Measurements from ENCODE around the gene SLC2A14. TPM values are rescaled to one million over a fixed set of nuclear protein-coding genes. Genes with fewer than 3 reads are reported as not detected.
"Not testable (repeated sequence)": the region's sequence is repeated elsewhere in the genome, so short reads cannot be mapped to it uniquely, and the experiment has no call there.

The SLC2A14 gene
- total and polyA plus RNA-seq, 2 donors from 2014 or later = not detected

DNA sequence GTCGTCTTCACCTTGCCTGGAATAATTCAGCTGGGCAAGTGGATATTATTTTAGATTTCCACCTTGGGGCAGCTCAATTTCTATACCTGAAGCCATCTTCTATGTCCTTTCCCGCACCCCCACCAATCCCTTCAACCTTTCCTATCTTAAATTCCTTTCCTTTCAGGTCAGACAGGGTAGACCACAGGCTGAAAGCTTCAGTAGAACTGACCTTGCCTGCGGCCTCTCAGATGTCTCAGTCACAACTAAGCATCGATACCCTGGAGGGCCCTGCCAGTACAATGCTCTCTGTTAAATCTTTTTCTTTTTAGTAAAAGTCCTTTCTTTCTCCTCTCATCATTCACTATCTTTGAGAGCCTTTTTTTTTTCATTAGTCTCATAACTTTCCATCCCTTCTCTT is 38.9 kb downstream of the SLC2A14 start:
- intact Hi-C loops (cut with DNase I) = no loop called here
- no peaks in the 10 kb centered on the region for H3K9me3 ChIP-seq (ENCODE audit: control insufficient read depth in 2 of 3, insufficient read depth in 1 of 3, low read length in 3 of 3)
- H3K4me3 ChIP-seq (ENCODE audit: low read length in 3 of 3) = no peak overlapping the region
- TF ChIP-seq, protein P1, sequence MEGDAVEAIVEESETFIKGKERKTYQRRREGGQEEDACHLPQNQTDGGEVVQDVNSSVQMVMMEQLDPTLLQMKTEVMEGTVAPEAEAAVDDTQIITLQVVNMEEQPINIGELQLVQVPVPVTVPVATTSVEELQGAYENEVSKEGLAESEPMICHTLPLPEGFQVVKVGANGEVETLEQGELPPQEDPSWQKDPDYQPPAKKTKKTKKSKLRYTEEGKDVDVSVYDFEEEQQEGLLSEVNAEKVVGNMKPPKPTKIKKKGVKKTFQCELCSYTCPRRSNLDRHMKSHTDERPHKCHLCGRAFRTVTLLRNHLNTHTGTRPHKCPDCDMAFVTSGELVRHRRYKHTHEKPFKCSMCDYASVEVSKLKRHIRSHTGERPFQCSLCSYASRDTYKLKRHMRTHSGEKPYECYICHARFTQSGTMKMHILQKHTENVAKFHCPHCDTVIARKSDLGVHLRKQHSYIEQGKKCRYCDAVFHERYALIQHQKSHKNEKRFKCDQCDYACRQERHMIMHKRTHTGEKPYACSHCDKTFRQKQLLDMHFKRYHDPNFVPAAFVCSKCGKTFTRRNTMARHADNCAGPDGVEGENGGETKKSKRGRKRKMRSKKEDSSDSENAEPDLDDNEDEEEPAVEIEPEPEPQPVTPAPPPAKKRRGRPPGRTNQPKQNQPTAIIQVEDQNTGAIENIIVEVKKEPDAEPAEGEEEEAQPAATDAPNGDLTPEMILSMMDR (IDR thresholded peaks at IDR 0.05; ENCODE audit: borderline replicate concordance, extremely low read depth, insufficient read depth) = no peak
- H3K4me1 ChIP-seq (ENCODE audit: control insufficient read depth in 2 of 3, insufficient read depth in 2 of 3, low read depth in 1 of 3, low read length in 3 of 3) = no peaks in the 10 kb centered on the region
- no peak for FAIRE-seq
- no peaks in the 10 kb centered on the region for H3K27me3 ChIP-seq (ENCODE audit: control insufficient read depth, insufficient read depth, low read length)
- H3K9ac ChIP-seq (ENCODE audit: low read length in 3 of 3) = no peak overlapping the region
- H3K36me3 ChIP-seq (ENCODE audit: control insufficient read depth in 2 of 3, insufficient read depth in 3 of 3, low read length in 3 of 3) = no peaks in the 10 kb centered on the region
- DNase-seq = no peak
- no peak overlapping the region for H3K27ac ChIP-seq (ENCODE audit: low read depth in 2 of 2, low read length in 2 of 2)

DNA sequence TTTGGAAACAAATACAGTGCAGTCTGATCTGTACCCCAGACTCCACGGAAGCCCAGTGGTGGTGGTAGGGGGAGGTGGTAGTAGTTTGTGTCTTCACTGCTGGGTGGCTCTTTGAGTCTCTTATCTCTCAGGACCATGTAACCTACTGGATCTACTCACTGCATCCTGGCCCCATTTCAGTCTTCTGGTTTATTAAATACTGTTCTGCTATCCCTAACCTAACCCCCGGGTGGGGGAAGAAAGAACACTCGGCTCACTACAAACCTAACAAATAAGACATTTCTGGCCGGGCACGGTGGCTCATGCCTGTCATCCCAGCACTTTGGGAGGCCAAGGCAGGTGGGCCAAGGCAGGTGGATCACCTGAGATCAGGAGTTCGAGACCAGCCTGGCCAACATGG is 39.5 kb downstream of the SLC2A14 start:
- H3K4me3 ChIP-seq (ENCODE audit: low read length in 3 of 3); H3K27me3 ChIP-seq (ENCODE audit: control insufficient read depth, insufficient read depth, low read length); FAIRE-seq; H3K27ac ChIP-seq (ENCODE audit: low read depth in 2 of 2, low read length in 2 of 2); H3K9ac ChIP-seq (ENCODE audit: low read length in 3 of 3); intact Hi-C loops (cut with DNase I); DNase-seq; H3K36me3 ChIP-seq (ENCODE audit: control insufficient read depth in 2 of 3, insufficient read depth in 3 of 3, low read length in 3 of 3); H3K9me3 ChIP-seq (ENCODE audit: control insufficient read depth in 2 of 3, insufficient read depth in 1 of 3, low read length in 3 of 3); H3K4me1 ChIP-seq (ENCODE audit: control insufficient read depth in 2 of 3, insufficient read depth in 2 of 3, low read depth in 1 of 3, low read length in 3 of 3): not testable (repeated sequence)

DNA sequence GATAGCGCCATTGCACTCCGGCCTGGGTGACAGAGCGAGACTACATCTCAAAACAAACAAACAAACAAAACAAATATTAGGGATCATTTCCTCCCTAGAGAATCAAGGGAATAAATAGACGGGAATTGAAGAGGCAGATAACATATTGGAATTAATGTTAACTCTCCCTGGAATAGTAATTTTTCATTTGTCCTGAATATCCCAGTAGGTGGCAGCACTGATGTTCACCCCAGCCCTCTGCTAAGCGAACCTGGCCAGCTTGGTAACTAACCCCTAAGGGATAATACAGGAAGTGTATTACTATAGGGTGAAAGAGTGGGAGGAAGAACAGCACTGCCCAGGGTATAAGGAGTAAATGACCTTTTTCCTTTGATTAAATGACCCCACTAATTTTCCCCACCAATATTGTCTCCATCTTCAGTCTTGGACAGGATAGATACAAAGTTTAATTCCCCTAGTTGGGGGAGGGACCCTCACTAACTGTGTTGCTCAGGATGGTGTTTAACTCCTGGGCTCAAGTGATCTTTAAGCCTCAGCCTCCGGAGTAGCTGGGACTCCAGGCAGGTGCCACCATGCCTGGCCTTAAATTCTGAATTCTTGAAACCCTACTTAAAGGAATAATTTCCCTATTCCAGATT is 40.5 kb downstream of the SLC2A14 start:
- no peaks in the 10 kb centered on the region for H3K4me1 ChIP-seq (ENCODE audit: control insufficient read depth in 2 of 3, insufficient read depth in 2 of 3, low read depth in 1 of 3, low read length in 3 of 3)
- H3K9ac ChIP-seq (ENCODE audit: low read length in 3 of 3) = no peak overlapping the region
- DNase-seq = peak in 3 of 5 donors; percentile 30 to 58 (median 47)
- TF ChIP-seq, protein P1 (IDR thresholded peaks at IDR 0.05; ENCODE audit: borderline replicate concordance, extremely low read depth, insufficient read depth) = peak; percentile 15
- no peaks in the 10 kb centered on the region for H3K36me3 ChIP-seq (ENCODE audit: control insufficient read depth in 2 of 3, insufficient read depth in 3 of 3, low read length in 3 of 3)
- no peaks in the 10 kb centered on the region for H3K27me3 ChIP-seq (ENCODE audit: control insufficient read depth, insufficient read depth, low read length)
- H3K27ac ChIP-seq (ENCODE audit: low read depth in 2 of 2, low read length in 2 of 2) = no peak overlapping the region
- no peak for FAIRE-seq
- H3K9me3 ChIP-seq (ENCODE audit: control insufficient read depth in 2 of 3, insufficient read depth in 1 of 3, low read length in 3 of 3) = no peaks in the 10 kb centered on the region
- intact Hi-C loops (cut with DNase I) = no loop called here
- no peak overlapping the region for H3K4me3 ChIP-seq (ENCODE audit: low read length in 3 of 3)

DNA sequence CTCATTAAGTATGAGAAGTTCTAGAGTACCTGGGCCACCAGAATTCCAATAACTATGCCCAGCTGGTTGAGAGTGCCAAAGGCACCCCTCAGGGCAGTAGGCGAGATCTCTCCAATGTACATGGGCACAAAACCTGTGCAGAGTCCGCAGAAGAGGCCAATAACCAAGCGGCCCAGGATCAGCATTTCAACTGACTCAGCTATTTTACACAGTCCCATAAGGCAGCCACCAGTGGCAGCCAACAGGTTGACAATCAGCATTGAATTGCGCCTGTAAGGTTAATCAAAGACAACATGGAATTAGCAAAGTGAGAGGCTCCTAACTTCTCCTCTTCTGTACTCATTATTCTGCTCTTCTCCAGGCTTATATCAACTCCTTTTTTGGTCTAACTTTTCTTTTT is 43.0 kb downstream of the SLC2A14 start:
- H3K27me3 ChIP-seq (ENCODE audit: control insufficient read depth, insufficient read depth, low read length); H3K36me3 ChIP-seq (ENCODE audit: control insufficient read depth in 2 of 3, insufficient read depth in 3 of 3, low read length in 3 of 3); H3K4me3 ChIP-seq (ENCODE audit: low read length in 3 of 3); intact Hi-C loops (cut with DNase I); FAIRE-seq; DNase-seq; H3K4me1 ChIP-seq (ENCODE audit: control insufficient read depth in 2 of 3, insufficient read depth in 2 of 3, low read depth in 1 of 3, low read length in 3 of 3); H3K9ac ChIP-seq (ENCODE audit: low read length in 3 of 3); H3K9me3 ChIP-seq (ENCODE audit: control insufficient read depth in 2 of 3, insufficient read depth in 1 of 3, low read length in 3 of 3); H3K27ac ChIP-seq (ENCODE audit: low read depth in 2 of 2, low read length in 2 of 2): not testable (repeated sequence)

DNA sequence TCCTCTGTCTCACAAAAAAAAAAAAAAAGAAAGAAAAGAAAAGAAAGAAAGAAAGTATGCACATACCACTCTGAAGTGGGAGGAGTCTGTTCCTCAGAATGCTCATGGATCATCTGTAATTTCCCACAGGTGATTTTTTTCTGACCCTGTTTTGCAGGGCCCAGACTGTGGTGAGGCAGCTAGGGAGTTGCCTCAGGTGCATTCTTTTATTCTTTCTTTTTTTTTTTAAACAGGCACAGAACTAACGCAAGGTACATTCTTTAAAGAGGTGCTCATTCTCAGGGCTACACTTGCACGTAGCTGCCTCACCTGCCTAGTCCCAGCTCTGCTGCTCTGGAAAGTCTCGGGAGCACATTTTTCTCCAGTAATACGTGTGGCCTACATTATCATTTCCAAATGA is 47.0 kb downstream of the SLC2A14 start:
- DNase-seq = peak in 1 of 5 donors; percentile 16
- FAIRE-seq; intact Hi-C loops (cut with DNase I); H3K9ac ChIP-seq (ENCODE audit: low read length in 3 of 3); H3K9me3 ChIP-seq (ENCODE audit: control insufficient read depth in 2 of 3, insufficient read depth in 1 of 3, low read length in 3 of 3); H3K4me1 ChIP-seq (ENCODE audit: control insufficient read depth in 2 of 3, insufficient read depth in 2 of 3, low read depth in 1 of 3, low read length in 3 of 3); H3K4me3 ChIP-seq (ENCODE audit: low read length in 3 of 3); H3K27me3 ChIP-seq (ENCODE audit: control insufficient read depth, insufficient read depth, low read length); H3K27ac ChIP-seq (ENCODE audit: low read depth in 2 of 2, low read length in 2 of 2); H3K36me3 ChIP-seq (ENCODE audit: control insufficient read depth in 2 of 3, insufficient read depth in 3 of 3, low read length in 3 of 3): not testable (repeated sequence)
